ENCODE data around the gene RNF214. TPM values are rescaled to one million over a fixed set of nuclear protein-coding genes. Genes with fewer than 3 reads are reported as not detected.

RNF214 gene
- total and polyA plus RNA-seq, 10 of the 15 experiments (the other 5 are each of a cell fraction or from before 2014, with no cell fraction given) = 4.8 to 16.8 (median 10.5) TPM

DNA sequence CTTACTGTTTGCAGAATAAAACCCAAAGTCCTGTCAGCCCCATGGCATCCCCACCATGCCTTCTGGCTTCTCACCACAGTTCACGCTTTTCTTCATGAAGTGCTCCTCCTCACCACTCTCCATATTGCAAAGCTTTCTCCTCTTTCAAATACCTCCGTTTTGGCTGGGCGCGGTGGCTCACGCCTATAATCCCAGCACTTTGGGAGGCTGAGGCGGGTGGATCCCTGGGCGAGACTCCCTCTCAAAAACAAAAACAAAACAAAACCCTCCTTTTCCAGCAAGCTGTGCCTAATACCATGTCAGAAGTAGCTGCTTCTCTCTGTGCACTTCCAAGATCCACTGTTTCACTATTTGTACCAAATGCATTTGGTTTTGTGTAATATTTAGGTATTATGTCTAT, 76.8 kb downstream of the RNF214 start:
- BruUV-seq (replicated peaks) = no TSS peak

More for the DNA sequence above, 76.8 kb downstream of the RNF214 start:
- H3K79me2 ChIP-seq (ENCODE audit: control insufficient read depth, insufficient read depth, low read length) = no peaks in the 10 kb centered on the region
- TF ChIP-seq, protein P1, sequence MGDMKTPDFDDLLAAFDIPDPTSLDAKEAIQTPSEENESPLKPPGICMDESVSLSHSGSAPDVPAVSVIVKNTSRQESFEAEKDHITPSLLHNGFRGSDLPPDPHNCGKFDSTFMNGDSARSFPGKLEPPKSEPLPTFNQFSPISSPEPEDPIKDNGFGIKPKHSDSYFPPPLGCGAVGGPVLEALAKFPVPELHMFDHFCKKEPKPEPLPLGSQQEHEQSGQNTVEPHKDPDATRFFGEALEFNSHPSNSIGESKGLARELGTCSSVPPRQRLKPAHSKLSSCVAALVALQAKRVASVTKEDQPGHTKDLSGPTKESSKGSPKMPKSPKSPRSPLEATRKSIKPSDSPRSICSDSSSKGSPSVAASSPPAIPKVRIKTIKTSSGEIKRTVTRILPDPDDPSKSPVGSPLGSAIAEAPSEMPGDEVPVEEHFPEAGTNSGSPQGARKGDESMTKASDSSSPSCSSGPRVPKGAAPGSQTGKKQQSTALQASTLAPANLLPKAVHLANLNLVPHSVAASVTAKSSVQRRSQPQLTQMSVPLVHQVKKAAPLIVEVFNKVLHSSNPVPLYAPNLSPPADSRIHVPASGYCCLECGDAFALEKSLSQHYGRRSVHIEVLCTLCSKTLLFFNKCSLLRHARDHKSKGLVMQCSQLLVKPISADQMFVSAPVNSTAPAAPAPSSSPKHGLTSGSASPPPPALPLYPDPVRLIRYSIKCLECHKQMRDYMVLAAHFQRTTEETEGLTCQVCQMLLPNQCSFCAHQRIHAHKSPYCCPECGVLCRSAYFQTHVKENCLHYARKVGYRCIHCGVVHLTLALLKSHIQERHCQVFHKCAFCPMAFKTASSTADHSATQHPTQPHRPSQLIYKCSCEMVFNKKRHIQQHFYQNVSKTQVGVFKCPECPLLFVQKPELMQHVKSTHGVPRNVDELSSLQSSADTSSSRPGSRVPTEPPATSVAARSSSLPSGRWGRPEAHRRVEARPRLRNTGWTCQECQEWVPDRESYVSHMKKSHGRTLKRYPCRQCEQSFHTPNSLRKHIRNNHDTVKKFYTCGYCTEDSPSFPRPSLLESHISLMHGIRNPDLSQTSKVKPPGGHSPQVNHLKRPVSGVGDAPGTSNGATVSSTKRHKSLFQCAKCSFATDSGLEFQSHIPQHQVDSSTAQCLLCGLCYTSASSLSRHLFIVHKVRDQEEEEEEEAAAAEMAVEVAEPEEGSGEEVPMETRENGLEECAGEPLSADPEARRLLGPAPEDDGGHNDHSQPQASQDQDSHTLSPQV (IDR thresholded peaks at IDR 0.05) = no peak
- TF ChIP-seq ZNF622 (IDR thresholded peaks at IDR 0.05) = no peak
- TF ChIP-seq MTA3 (IDR thresholded peaks at IDR 0.05; ENCODE audit: borderline replicate concordance, low read length) = no peak
- TF ChIP-seq RELA (IDR thresholded peaks at IDR 0.05; ENCODE audit: borderline replicate concordance, partially characterized antibody) = no peak
- TF ChIP-seq, protein P2, sequence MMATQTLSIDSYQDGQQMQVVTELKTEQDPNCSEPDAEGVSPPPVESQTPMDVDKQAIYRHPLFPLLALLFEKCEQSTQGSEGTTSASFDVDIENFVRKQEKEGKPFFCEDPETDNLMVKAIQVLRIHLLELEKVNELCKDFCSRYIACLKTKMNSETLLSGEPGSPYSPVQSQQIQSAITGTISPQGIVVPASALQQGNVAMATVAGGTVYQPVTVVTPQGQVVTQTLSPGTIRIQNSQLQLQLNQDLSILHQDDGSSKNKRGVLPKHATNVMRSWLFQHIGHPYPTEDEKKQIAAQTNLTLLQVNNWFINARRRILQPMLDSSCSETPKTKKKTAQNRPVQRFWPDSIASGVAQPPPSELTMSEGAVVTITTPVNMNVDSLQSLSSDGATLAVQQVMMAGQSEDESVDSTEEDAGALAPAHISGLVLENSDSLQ (IDR thresholded peaks at IDR 0.05) = no peak
- in situ Hi-C loops (cut with MboI) = no loop called here
- no peak overlapping the region for H3K4me2 ChIP-seq (ENCODE audit: control insufficient read depth, insufficient read depth)
- POLR2A ChIA-PET = interaction anchor here (0.8 to 1.5 kb wide), 2 partner anchors 10 to 15 kb away, joined by 3 to 5 read pairs; no protein-coding TSS in a partner anchor
- DNase-seq (ENCODE audit: low read depth, low spot score) (no peak), ATAC-seq (no peak), FAIRE-seq (no peak)
- H4K20me1 ChIP-seq (ENCODE audit: control insufficient read depth, insufficient read depth) = no peaks in the 10 kb centered on the region
- 68% methylated on average over 7 of the region's 7 CpGs for WGBS (ENCODE audit: insufficient coverage, insufficient replicate concordance, low lambda C conversion rate, missing lambda C conversion rate)
- no peak overlapping the region for H2AFZ ChIP-seq (ENCODE audit: control insufficient read depth, low read depth, low read length)
- no peaks in the 10 kb centered on the region for H3K4me1 ChIP-seq (ENCODE audit: control insufficient read depth, insufficient read depth, low read length)
- SMC1A ChIA-PET (ENCODE audit: uncharacterized antibody, unreplicated experiment) = no interaction called here
- no peaks in the 10 kb centered on the region for H3K36me3 ChIP-seq (ENCODE audit: control insufficient read depth in 2 of 2, insufficient read depth in 2 of 2, low read length in 1 of 2)
- intact Hi-C loops (cut with micrococcal nuclease; ENCODE audit: unreplicated experiment) = no loop called here
- H3K27ac ChIP-seq (ENCODE audit: control insufficient read depth, insufficient read depth) = no peak overlapping the region
- peaks cover 2 to 8% of the 10 kb centered on the region in 2 experiments for H3K27me3 ChIP-seq (replicated peaks in 1 of 2; ENCODE audit: control insufficient read depth in 2 of 2, insufficient read depth in 2 of 2, low read length in 1 of 2)
- no peak overlapping the region for H3K9ac ChIP-seq (ENCODE audit: control insufficient read depth, insufficient read depth, low read length)
- no peak overlapping the region for H3K4me3 ChIP-seq
- CTCF ChIA-PET = no interaction called here
- RAD21 ChIA-PET (ENCODE audit: unreplicated experiment) = no interaction called here
- H3K9me3 ChIP-seq (replicated peaks; ENCODE audit: control insufficient read depth, insufficient read depth, low read length) = no peaks in the 10 kb centered on the region
